MCF 10A (cell line): Measurements from ENCODE around the gene ZAP70. TPM values are rescaled to one million over a fixed set of nuclear protein-coding genes. Genes with fewer than 3 reads are reported as not detected.

Source experiments
- BruUV-seq: library from RNA; stranded (reverse); fragments of 400-500 nt; replicated peaks from 2 replicates; lab custom pipeline; 2021; lab: Mats Ljungman, UMichigan
- CTCF ChIA-PET: fragments of 300-600 bp; sonication (Branson Sonifier 250); formaldehyde crosslinking; extraction: SDS; loops from one replicate; lab custom pipeline; 2021; ENCODE audit warnings: antibody characterized with exemption, inconsistent platforms; lab: Yijun Ruan, JAX
- POLR2A ChIA-PET: fragments of 300-600, 350-650 bp; sonication (Branson Sonifier 250); formaldehyde crosslinking; extraction: SDS; loops from one replicate; lab custom pipeline; 2020; ENCODE audit warnings: antibody characterized with exemption, inconsistent platforms; lab: Yijun Ruan, JAX
- DNase-seq: peaks from one replicate; pipeline ENCODE4 v3.0.0-alpha.2; 2018; ENCODE audit not compliant: unreplicated experiment
- H3K27ac Mint-ChIP-seq: one replicate; pipeline ENCODE4 v1.8.0; 2022; ENCODE audit warnings: mild to moderate bottlenecking, low read depth, mixed read lengths; ENCODE audit not compliant: unreplicated experiment
- H3K27me3 Mint-ChIP-seq: one replicate; pipeline ENCODE4 v1.8.0; 2022; ENCODE audit warnings: mixed read lengths; ENCODE audit not compliant: insufficient read depth, unreplicated experiment
- H3K36me3 Mint-ChIP-seq: one replicate; pipeline ENCODE4 v1.8.0; 2022; ENCODE audit warnings: mild to moderate bottlenecking, moderate library complexity, mixed read lengths; ENCODE audit not compliant: insufficient read depth, unreplicated experiment
- H3K4me1 Mint-ChIP-seq: one replicate; pipeline ENCODE4 v1.8.0; 2022; ENCODE audit warnings: mixed read lengths; ENCODE audit not compliant: insufficient read depth, unreplicated experiment
- H3K4me3 Mint-ChIP-seq: one replicate; pipeline ENCODE4 v1.8.0; 2022; ENCODE audit warnings: mild to moderate bottlenecking, moderate library complexity, mixed read lengths; ENCODE audit not compliant: unreplicated experiment
- H3K9me3 Mint-ChIP-seq: one replicate; pipeline ENCODE4 v1.8.0; 2022; ENCODE audit warnings: mixed read lengths; ENCODE audit not compliant: unreplicated experiment
- intact Hi-C: fragments of 100-400 bp; cut with micrococcal nuclease; formaldehyde crosslinking; loops from 2 replicates; pipeline ENCODE4 v1.14.1; 2022
- total RNA-seq: library from RNA; stranded (reverse); gene quantifications from 2 replicates; pipeline ENCODE4 v1.2.3, GENCODE V29; 2022
- TF ChIP-seq, protein P1 (sequence below): fragments of 200-600 bp; IDR thresholded peaks from one replicate; pipeline ENCODE4 v1.8.0; 2022; ENCODE audit warnings: antibody characterized with exemption, mild to moderate bottlenecking; ENCODE audit not compliant: unreplicated experiment

Gene ZAP70
- total RNA-seq, 1 experiment from 2014 or later = not detected

GRCh38 chr2:97732436-97733340 is 19.3 kb downstream of the ZAP70 start:
- Mint-ChIP-seq H3K4me1 (peaks cover 8% of the 10 kb centered on the region), H3K4me3 (no peak overlapping the region), H3K27me3 (no peaks in the 10 kb centered on the region), H3K36me3 (peaks cover 12% of the 10 kb centered on the region), H3K27ac (no peak overlapping the region), H3K9me3 (no peaks in the 10 kb centered on the region)
- intact Hi-C loops = no loop called here
- DNase-seq = no peak
- BruUV-seq = no TSS peak
- ChIA-PET POLR2A (no interaction called here), CTCF (interaction anchor here (0.7 kb wide), 1 partner anchor 33 kb away, joined by 3 read pairs; no protein-coding TSS in a partner anchor)
- TF ChIP-seq, protein P1, sequence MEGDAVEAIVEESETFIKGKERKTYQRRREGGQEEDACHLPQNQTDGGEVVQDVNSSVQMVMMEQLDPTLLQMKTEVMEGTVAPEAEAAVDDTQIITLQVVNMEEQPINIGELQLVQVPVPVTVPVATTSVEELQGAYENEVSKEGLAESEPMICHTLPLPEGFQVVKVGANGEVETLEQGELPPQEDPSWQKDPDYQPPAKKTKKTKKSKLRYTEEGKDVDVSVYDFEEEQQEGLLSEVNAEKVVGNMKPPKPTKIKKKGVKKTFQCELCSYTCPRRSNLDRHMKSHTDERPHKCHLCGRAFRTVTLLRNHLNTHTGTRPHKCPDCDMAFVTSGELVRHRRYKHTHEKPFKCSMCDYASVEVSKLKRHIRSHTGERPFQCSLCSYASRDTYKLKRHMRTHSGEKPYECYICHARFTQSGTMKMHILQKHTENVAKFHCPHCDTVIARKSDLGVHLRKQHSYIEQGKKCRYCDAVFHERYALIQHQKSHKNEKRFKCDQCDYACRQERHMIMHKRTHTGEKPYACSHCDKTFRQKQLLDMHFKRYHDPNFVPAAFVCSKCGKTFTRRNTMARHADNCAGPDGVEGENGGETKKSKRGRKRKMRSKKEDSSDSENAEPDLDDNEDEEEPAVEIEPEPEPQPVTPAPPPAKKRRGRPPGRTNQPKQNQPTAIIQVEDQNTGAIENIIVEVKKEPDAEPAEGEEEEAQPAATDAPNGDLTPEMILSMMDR = no peak

GRCh38 chr2:97733341-97734035 is 20.1 kb downstream of the ZAP70 start:
- no peaks in the 10 kb centered on the region for H3K9me3 Mint-ChIP-seq
- intact Hi-C loops = no loop called here
- ChIA-PET CTCF (interaction anchor here (0.7 kb wide), 2 partner anchors 33 to 712 kb away, joined by 3 to 7 read pairs; no protein-coding TSS in a partner anchor), POLR2A (no interaction called here)
- TF ChIP-seq, protein P1 = no peak
- no TSS peak for BruUV-seq
- no peak overlapping the region for H3K27ac Mint-ChIP-seq
- peaks cover under 1% of the 10 kb centered on the region for H3K4me1 Mint-ChIP-seq
- H3K36me3 Mint-ChIP-seq = peaks cover 6% of the 10 kb centered on the region
- no peaks in the 10 kb centered on the region for H3K27me3 Mint-ChIP-seq
- no peak overlapping the region for H3K4me3 Mint-ChIP-seq
- no peak for DNase-seq

DNA sequence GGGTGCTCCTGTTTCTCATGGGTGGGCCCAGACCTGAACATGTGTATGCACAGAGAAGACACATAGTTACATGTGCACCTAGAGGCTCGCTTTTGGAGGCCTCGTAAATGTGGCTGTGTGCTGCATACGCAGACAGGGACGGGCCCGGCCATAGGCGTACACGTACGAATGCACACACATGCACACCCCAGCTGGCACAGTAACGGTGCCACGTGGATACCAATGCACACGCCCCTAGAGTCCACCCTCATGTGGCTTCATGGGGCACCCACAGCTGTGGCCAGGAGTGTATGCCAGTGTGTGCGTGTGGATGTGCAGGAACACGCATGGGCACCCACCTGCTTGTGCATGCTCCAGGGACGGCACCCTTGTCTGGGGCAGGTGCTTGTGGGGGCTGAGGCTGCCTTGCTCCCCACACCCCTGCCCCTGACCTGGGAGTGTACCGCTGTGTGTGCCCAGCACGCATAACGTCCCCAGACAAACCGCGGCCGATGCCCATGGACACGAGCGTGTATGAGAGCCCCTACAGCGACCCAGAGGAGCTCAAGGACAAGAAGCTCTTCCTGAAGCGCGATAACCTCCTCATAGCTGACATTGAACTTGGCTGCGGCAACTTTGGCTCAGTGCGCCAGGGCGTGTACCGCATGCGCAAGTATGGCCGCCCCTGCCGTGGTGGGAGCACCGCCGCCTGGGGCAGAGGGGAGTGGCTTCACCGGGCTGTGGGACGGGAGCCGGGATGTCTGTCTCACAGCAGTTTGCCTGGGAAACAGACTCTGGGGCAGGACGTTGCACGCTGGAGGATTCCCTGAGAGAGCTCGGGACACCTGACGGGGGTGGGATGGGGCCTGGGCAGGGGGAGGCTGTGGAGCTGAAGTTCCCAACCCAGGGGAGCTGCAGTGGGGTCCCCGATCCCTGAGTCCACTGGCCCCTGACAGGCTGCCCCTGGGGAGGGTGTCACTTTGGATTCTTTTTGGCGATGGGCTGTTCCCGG is 21.0 kb downstream of the ZAP70 start:
- Mint-ChIP-seq H3K9me3 (no peaks in the 10 kb centered on the region), H3K4me3 (no peak overlapping the region), H3K27me3 (no peaks in the 10 kb centered on the region), H3K27ac (no peak overlapping the region), H3K36me3 (peaks cover 6% of the 10 kb centered on the region), H3K4me1 (no peaks in the 10 kb centered on the region)
- intact Hi-C loops = no loop called here
- BruUV-seq = no TSS peak
- DNase-seq = no peak
- ChIA-PET CTCF (interaction anchor here (0.7 kb wide), 2 partner anchors 35 to 711 kb away, joined by 3 to 7 read pairs; no protein-coding TSS in a partner anchor), POLR2A (no interaction called here)
- TF ChIP-seq, protein P1 = no peak
